Endometrial microvascular endothelial cells (primary cell): Measurements from ENCODE around the gene DLGAP4. TPM values are rescaled to one million over a fixed set of nuclear protein-coding genes. Genes with fewer than 3 reads are reported as not detected.
"Not testable (repeated sequence)": the region's sequence is repeated elsewhere in the genome, so short reads cannot be mapped to it uniquely, and the experiment has no call there.

Experiments
- in situ Hi-C: cut with HindIII; loops from 2 replicates; pipeline ENCODE4 v1.10.0; 2017; ENCODE audit warnings: low sequenced_read_pairs, low pct_unique_long_range_greater_than_20kb; ENCODE audit errors: inconsistent ontology term
- total RNA-seq: library from RNA; depleted of rRNA; stranded (reverse); fragments of >200 nt; gene quantifications from one replicate; pipeline ENCODE4 v1.2.3, GENCODE V29; 2015; ENCODE audit errors: inconsistent ontology term

The DLGAP4 gene
- total RNA-seq, 1 donor from 2014 or later: 26.4 TPM

DNA sequence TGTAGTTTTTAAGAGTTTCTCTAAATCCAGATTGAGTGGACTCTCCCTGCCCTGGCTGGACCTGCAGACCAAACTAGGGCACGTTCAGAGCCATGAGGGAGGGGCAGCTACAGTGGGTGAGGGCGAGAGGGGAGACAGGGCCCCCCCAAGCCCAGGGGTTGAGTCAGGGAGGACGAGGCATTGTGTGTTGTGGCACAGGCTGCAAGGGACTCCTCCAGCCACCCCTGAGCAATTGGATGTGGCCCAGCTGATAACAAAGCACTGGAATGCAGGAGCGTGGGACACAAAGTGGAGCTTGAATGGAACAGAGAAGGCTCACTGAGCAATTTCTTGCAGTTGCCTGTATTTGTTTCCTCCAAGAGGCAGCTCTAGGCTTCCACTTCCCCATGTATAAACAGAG lies 191.7 kb downstream of the DLGAP4 start:
- in situ Hi-C loops: loop anchor here (25.0 kb wide), 1 partner anchor 139 kb away; the partner anchor contains the start of gene SLA2

- in situ Hi-C loops: loop anchor here (25.0 kb wide), 1 partner anchor 139 kb away; the partner anchor contains the start of gene SLA2
Observed at GRCh38 chr20:36498386-36499179, 192.4 kb downstream of the DLGAP4 start.

DNA sequence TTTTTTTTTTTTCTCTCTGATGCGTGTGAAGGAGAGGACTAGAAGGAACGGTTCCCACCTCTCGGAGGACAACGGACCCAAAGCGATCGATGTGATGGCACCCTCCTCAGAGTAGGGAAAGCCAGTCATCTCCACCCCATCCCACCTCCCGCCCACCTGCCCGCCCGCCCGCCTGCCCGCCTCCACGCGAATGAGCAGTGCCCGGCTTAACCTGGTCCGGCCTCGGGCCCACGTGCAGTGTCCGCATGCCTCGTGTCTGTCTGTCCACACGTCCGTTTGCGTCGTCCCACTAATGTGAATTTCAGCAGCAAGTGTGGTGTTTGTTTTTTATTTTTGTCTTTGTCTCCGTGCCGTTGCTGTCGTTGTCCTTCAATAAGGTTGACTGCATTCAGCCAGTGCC lies 193.1 kb downstream of the DLGAP4 start:
- in situ Hi-C loops: loop anchor here (25.0 kb wide), 1 partner anchor 138 kb away; the partner anchor contains the start of gene SLA2

DNA sequence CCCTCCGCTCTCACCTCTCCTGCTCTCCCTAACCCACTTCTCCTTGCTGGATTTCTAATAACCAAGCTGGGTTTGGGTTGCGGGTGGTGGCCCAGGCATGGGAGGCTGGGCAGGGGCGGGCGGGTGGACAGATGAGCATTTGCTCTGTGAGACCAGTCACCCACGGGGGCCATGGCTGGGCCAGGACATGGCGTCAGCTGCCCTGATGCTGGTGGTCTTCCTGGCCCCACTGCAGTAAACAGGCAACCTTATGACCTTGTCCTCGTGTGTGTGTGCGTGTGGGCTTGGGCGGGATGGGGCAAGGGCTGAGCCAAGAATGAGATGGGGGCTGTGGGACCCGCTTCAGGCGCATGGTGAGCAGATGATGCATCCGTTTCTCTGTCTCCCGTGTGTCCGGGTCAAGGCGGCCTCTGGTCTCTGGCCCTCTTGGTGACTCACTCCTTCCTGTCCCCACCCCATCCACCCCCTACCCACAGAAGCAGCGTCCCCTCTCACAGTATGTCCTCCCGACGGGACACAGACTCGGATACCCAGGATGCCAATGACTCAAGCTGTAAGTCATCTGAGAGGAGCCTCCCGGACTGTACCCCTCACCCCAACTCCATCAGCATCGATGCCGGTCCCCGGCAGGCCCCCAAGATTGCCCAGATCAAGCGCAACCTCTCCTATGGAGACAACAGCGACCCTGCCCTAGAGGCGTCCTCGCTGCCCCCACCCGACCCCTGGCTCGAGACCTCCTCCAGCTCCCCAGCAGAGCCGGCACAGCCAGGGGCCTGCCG lies 193.8 kb downstream of the DLGAP4 start:
- in situ Hi-C loops: loop anchor here (25.0 kb wide), 1 partner anchor 137 kb away; the partner anchor contains the start of gene SLA2

DNA sequence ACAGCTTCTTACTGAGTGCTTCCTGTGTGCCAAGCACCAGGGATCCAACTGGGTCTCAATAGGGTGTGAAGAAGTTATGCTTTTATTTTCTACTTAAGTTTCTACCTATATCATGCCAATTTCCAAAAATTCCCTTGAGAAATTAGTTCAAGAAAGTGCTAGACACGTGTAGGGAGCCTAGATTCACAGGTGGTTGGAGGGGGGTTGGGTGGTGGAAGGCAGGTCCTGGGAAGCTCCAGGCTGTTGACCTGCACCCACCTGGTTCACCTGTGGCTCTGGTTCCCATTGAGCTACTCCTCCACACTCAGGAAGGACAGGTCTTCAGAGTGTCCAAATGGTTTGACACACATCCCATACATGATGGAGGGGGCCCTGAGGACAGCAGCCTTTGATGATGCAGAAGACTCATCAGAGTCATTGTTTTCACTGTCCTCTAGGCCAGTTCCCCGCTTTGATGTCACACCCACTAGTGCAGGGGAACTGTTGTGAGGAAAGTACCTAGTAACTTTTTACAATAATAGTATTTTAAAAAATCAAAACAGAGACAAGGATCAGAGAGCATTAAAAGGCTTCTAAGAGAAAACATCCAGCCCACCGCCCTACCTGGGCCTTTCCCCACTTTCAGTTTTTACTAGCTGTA lies 195.3 kb downstream of the DLGAP4 start:
- in situ Hi-C loops: no loop called here

DNA sequence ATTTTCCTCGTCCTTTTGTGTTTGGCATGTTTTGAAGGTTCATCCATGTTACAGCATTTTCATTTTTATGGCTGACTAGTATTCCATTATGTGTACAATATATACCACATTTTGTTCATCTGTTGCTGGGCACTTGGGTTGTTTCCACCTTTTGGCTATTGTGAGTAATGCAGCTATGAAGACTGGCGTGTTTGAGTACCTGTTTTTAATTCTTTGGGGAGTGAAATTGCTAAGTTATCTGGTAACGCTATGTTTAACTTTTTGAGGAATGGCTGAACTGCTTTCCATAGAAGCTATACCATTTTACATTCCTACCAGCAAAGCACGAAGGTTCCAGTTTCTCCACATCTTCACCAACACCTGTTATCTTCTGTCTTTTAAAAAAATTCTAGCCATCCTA lies 198.2 kb downstream of the DLGAP4 start:
- in situ Hi-C loops: no loop called here

GRCh38 chr20:36506253-36506652 lies 200.1 kb downstream of the DLGAP4 start:
- in situ Hi-C loops: no loop called here

GRCh38 chr20:36507746-36508145 lies 201.6 kb downstream of the DLGAP4 start:
- in situ Hi-C loops: no loop called here

GRCh38 chr20:36519012-36519719 lies 213.0 kb downstream of the DLGAP4 start:
- in situ Hi-C loops: no loop called here

DNA sequence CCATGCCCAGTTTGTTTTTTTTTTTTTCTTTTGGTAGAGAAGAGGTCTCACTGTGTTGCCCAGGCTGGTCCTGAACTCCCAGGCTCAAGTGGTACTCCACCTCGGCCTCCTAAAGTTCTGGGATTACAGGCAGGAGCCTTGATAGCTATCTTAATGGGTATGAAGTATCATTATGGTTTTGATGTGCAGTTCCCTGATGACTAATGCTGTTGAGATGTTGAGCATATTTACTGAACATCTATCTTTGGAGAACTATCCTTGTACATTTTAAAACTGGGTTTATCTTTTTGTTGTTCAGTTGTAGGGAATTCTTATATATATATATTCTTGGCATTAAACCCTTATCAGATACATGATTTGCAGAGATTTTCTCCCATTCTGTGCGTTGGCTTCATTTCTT lies 213.8 kb downstream of the DLGAP4 start:
- in situ Hi-C loops: no loop called here

- in situ Hi-C loops: no loop called here
Observed at GRCh38 chr20:36521526-36521925, 215.4 kb downstream of the DLGAP4 start.

DNA sequence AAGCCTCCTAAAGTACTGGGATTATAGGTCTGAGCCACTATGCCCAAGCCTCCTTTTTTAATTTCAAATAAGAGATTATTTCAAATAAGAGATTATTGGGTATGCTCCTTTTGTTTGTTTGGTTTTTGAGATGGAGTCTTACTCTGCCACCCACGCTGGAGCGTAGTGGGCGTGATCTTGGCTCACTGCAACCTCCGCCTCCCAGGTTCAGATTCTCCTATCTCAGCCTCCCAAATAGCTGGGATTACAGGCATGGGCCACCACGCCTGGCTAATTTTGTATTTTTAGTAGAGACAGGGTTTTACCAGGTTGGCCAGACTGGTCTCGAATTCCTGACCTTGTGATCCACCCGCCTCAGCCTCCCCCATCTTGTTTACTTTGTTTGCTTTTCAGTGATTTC lies 216.3 kb downstream of the DLGAP4 start:
- in situ Hi-C loops: not testable (repeated sequence)

DNA sequence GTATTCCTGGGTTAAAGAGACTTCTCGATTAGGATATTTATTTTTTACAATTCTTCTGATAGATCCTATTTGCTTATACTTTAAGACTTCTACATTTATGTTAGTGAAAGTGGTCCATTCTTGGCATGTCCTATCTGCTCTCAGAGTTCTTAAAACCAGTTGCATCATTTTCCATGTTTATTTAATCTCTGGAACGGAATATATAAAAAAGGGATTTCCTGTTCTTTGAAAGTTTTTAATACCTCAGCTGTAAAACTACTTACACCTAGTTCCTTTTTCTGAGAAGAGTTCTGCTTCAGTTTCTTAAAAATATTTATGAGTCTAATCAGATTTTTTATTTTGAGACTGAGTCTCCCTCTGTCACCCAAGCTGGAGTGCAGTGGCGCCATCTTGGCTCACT lies 217.2 kb downstream of the DLGAP4 start:
- in situ Hi-C loops: no loop called here

GRCh38 chr20:36525620-36526365 lies 219.7 kb downstream of the DLGAP4 start:
- in situ Hi-C loops: no loop called here

DNA sequence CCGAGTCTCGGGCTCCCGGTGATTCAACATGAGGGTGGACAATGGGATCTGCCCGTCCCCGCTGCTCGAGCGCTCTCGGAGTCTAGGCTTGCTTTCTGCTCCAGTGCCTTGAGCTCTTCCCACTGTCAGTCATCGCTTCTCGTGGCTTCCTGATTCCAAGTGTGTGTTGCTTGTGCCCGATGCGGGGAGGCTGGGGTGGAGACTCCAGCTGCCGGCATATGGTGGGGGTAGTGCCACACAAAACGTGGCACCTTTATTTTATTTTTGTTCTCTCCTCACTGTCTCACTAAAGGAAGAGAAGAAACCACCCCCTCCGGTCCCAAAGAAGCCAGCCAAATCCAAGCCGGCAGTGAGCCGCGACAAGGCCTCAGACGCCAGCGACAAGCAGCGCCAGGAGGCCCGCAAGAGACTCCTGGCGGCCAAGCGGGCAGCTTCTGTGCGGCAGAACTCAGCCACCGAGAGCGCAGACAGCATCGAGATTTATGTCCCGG lies 220.4 kb downstream of the DLGAP4 start:
- in situ Hi-C loops: no loop called here

GRCh38 chr20:36527331-36528125 lies 221.4 kb downstream of the DLGAP4 start:
- in situ Hi-C loops: no loop called here

GRCh38 chr20:36528176-36528874 lies 222.2 kb downstream of the DLGAP4 start:
- in situ Hi-C loops: no loop called here
